ENCODE measurements around the gene PSD. TPM values are rescaled to one million over a fixed set of nuclear protein-coding genes. Genes with fewer than 3 reads are reported as not detected.

The PSD gene
- total and polyA plus RNA-seq, 9 of the 15 experiments (the other 6 are each of a cell fraction or from before 2014, with no cell fraction given) = 0.11 to 1.7 (median 0.54) TPM; not detected in 2

DNA sequence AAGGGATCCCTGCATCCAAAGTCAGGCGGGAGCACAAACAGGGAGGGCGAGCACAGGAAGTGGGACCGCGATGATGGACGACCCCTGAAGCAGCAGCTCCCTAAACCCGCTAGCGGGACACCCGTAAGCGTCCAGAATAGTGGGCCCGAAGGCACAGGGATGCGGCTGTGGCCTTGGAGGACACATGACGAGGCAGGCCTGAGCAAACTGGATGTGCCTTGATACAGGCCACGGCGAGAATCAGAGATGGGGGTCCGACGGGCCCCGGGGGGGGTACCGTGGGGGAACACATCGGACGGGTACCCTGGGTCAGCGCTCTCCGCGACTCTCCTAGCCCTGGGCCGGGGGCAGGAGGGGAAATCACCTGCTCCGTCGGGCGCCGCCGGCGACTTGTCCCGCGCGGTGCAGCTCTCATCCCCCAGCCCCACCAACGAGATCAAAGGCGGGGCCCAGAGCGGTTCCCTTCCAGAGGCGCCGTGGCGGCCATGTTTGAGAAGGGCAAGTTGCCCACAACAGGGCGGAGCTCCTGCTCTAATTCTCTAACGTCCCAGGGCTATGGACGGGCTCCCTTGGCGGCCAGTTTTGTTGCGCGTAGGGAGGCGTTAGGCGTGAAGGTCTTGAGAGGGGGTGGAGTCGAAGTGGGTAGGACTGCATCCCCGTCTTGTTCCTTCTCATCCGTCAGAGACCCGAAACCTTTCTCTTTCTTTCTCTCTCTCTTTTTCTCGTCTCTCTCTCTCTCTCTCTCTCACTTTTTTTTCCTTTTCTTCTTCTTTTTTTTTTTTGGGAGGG lies 13.8 kb upstream of the PSD start, which contains the start of gene CUEDC2 (continued):
- TF ChIP-seq ZNF12 (CRISPR knock-in tag; IDR thresholded peaks at IDR 0.05) (no peak), SMARCE1 (IDR thresholded peaks at IDR 0.05) (peak; percentile 64; the same call in 1 of the 2 replicates), THAP7 (CRISPR knock-in tag; IDR thresholded peaks at IDR 0.05) (no peak), EP300 (IDR thresholded peaks at IDR 0.05; ENCODE audit: low read length) (peak; percentile 40; the same call in 1 of the 2 replicates), ETS1 (conservative IDR thresholded peaks at IDR 0.05; ENCODE audit: control insufficient read depth, low read depth, low read length) (peak; percentile 59; the same call in 1 of the 2 replicates), PHTF2 (CRISPR knock-in tag; IDR thresholded peaks at IDR 0.05) (no peak), DMBX1 (CRISPR knock-in tag; IDR thresholded peaks at IDR 0.05; ENCODE audit: borderline replicate concordance) (no peak), KLF16 (IDR thresholded peaks at IDR 0.05) (peak; percentile 86), ZNF121 (CRISPR knock-in tag; conservative IDR thresholded peaks at IDR 0.05) (no peak), CREM (IDR thresholded peaks at IDR 0.05; ENCODE audit: low read depth) (peak; percentile 85), CCAR2 (IDR thresholded peaks at IDR 0.05; ENCODE audit: low read depth, low read length) (no peak), ARID4B (CRISPR knock-in tag; IDR thresholded peaks at IDR 0.05) (no peak), HIVEP1 (CRISPR knock-in tag; IDR thresholded peaks at IDR 0.05) (no peak), GATA2 (CRISPR knock-in tag; IDR thresholded peaks at IDR 0.05) (no peak), ZNF586 (CRISPR knock-in tag; conservative IDR thresholded peaks at IDR 0.05) (no peak), NR4A1 (CRISPR knock-in tag; IDR thresholded peaks at IDR 0.05) (no peak), NR4A1 (tag; IDR thresholded peaks at IDR 0.05) (no peak), CCNT2 (IDR thresholded peaks at IDR 0.05; ENCODE audit: borderline replicate concordance, extremely low read depth, insufficient read length, low read depth, low read length) (peak; percentile 26), ZNF124 (CRISPR knock-in tag; IDR thresholded peaks at IDR 0.05) (no peak), RBM25 (IDR thresholded peaks at IDR 0.05; ENCODE audit: low read depth, low read length, severe bottlenecking) (no peak), ZFP1 (CRISPR knock-in tag; IDR thresholded peaks at IDR 0.05) (no peak), SREBF2 (CRISPR knock-in tag; IDR thresholded peaks at IDR 0.05) (no peak), ZNF507 (tag; conservative IDR thresholded peaks at IDR 0.05) (no peak)
